Measurements from ENCODE around the gene TAS1R1. TPM values are rescaled to one million over a fixed set of nuclear protein-coding genes. Genes with fewer than 3 reads are reported as not detected.

TAS1R1 gene
- total and polyA plus RNA-seq, 10 of the 15 experiments (the other 5 are each of a cell fraction or from before 2014, with no cell fraction given), result 0.03 to 0.06 (median 0.04) TPM; not detected in 7

GRCh38 chr1:6507037-6507428 lies 48.1 kb upstream of the TAS1R1 start (continued):
- no peak for TF ChIP-seq ZNF207 (IDR thresholded peaks at IDR 0.05; ENCODE audit: borderline replicate concordance)
- no peak for TF ChIP-seq CHD1 (IDR thresholded peaks at IDR 0.05; ENCODE audit: low read depth, low read length)
- TF ChIP-seq PBX3 (IDR thresholded peaks at IDR 0.05; ENCODE audit: insufficient replicate concordance, low read depth, low read length), result no peak
- no peak for TF ChIP-seq CHD4 (IDR thresholded peaks at IDR 0.05)
- TF ChIP-seq ATF2 (IDR thresholded peaks at IDR 0.05; ENCODE audit: low read length), result no peak

GRCh38 chr1:6507461-6507911 lies 47.6 kb upstream of the TAS1R1 start:
- no TSS peak for BruUV-seq (replicated peaks)
- no peak overlapping the region for H3K27ac ChIP-seq (ENCODE audit: control insufficient read depth, insufficient read depth)
- no peaks in the 10 kb centered on the region for H3K9me3 ChIP-seq (replicated peaks; ENCODE audit: control insufficient read depth, insufficient read depth, low read length)
- no peaks in the 10 kb centered on the region for H3K79me2 ChIP-seq (ENCODE audit: control insufficient read depth, insufficient read depth, low read length)
- ATAC-seq (no peak), DNase-seq (ENCODE audit: low read depth, low spot score) (no peak), FAIRE-seq (no peak)
- no peaks in the 10 kb centered on the region; the same call in 1 of the 2 replicates for H4K20me1 ChIP-seq (ENCODE audit: control insufficient read depth, insufficient read depth)
- intact Hi-C loops (cut with micrococcal nuclease; ENCODE audit: unreplicated experiment) (no loop called here), in situ Hi-C loops (cut with MboI) (no loop called here)
- CTCF ChIA-PET, result interaction anchor here (0.6 kb wide), 1 partner anchor 17 kb away, joined by 4 read pairs; no protein-coding TSS in a partner anchor
- POLR2A ChIA-PET, result interaction anchor here (0.5 to 0.6 kb wide), 3 partner anchors 95 to 134 kb away, joined by 3 to 6 read pairs (median 4); partner anchors contain the start of gene PHF13
- no peak overlapping the region for H3K9ac ChIP-seq (ENCODE audit: control insufficient read depth, insufficient read depth, low read length)
- no peaks in the 10 kb centered on the region; a peak in 1 of 4 replicates for H3K27me3 ChIP-seq (replicated peaks in 1 of 2; ENCODE audit: control insufficient read depth in 2 of 2, insufficient read depth in 2 of 2, low read length in 1 of 2)
- H3K4me1 ChIP-seq (ENCODE audit: control insufficient read depth, insufficient read depth, low read length), result no peaks in the 10 kb centered on the region
- SMC1A ChIA-PET (ENCODE audit: uncharacterized antibody, unreplicated experiment), result no interaction called here
- RAD21 ChIA-PET (ENCODE audit: unreplicated experiment), result interaction anchor here (0.8 kb wide), 1 partner anchor 12 kb away, joined by 4 read pairs; no protein-coding TSS in a partner anchor
- H3K4me2 ChIP-seq (ENCODE audit: control insufficient read depth, insufficient read depth), result no peak overlapping the region
- no peak overlapping the region for H2AFZ ChIP-seq (ENCODE audit: control insufficient read depth, low read depth, low read length)
- no peaks in the 10 kb centered on the region for H3K36me3 ChIP-seq (ENCODE audit: control insufficient read depth in 2 of 2, insufficient read depth in 2 of 2, low read length in 1 of 2)
- TF ChIP-seq KDM1A (IDR thresholded peaks at IDR 0.05; ENCODE audit: borderline replicate concordance) (no peak), SMARCA5 (IDR thresholded peaks at IDR 0.05) (no peak), CBX5 (IDR thresholded peaks at IDR 0.05; ENCODE audit: low read depth) (no peak), SMAD1 (IDR thresholded peaks at IDR 0.05; ENCODE audit: low read depth, partially characterized antibody) (no peak), FOS (IDR thresholded peaks at IDR 0.05; ENCODE audit: borderline replicate concordance, extremely low read depth, insufficient read length) (no peak), POLR2AphosphoS2 (IDR thresholded peaks at IDR 0.05; ENCODE audit: low read depth, low read length) (no peak), HCFC1 (IDR thresholded peaks at IDR 0.05; ENCODE audit: low read length) (no peak), GATAD2B (conservative IDR thresholded peaks at IDR 0.05; ENCODE audit: low read depth) (no peak), ZBTB11 (CRISPR knock-in tag; IDR thresholded peaks at IDR 0.05) (no peak)
- WGBS (ENCODE audit: insufficient coverage, insufficient replicate concordance, low lambda C conversion rate, missing lambda C conversion rate), result 39% methylated on average over 11 of the region's 12 CpGs
- H3K4me3 ChIP-seq, result no peak overlapping the region

Data from GM12878 (cell line).